ENCODE data around the gene LGALS8.

DNA sequence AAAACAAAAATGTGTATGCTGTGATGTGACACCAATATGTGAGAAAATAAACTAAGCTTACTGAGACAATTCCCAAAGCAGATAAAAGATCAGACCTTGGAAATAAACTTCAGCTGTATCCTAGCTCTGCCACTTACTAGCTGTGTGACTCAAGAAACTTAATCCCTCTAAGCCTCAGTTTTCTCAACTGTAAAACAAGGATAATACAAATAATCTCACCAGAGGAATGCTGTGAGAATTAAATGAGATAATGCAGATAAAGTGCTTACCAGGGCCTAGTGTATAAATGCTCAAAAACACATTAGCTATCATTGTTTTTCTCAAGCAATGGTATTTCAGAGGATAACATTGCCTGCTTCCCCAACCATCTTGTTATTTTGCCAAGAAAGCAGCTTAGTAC, 78.4 kb downstream of the LGALS8 start:
- TF ChIP-seq, protein P1, sequence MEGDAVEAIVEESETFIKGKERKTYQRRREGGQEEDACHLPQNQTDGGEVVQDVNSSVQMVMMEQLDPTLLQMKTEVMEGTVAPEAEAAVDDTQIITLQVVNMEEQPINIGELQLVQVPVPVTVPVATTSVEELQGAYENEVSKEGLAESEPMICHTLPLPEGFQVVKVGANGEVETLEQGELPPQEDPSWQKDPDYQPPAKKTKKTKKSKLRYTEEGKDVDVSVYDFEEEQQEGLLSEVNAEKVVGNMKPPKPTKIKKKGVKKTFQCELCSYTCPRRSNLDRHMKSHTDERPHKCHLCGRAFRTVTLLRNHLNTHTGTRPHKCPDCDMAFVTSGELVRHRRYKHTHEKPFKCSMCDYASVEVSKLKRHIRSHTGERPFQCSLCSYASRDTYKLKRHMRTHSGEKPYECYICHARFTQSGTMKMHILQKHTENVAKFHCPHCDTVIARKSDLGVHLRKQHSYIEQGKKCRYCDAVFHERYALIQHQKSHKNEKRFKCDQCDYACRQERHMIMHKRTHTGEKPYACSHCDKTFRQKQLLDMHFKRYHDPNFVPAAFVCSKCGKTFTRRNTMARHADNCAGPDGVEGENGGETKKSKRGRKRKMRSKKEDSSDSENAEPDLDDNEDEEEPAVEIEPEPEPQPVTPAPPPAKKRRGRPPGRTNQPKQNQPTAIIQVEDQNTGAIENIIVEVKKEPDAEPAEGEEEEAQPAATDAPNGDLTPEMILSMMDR (conservative IDR thresholded peaks at IDR 0.05; ENCODE audit: low read length): no peak
- no peak for TF ChIP-seq EZH2phosphoT487 (IDR thresholded peaks at IDR 0.05; ENCODE audit: borderline replicate concordance)

Measured in Loucy (cell line).